ENCODE measurements around the gene GNAS.

- TF ChIP-seq YY1 (IDR thresholded peaks at IDR 0.05; ENCODE audit: low read depth, low read length) (no peak), MAX (IDR thresholded peaks at IDR 0.05; ENCODE audit: low read depth, low read length) (no peak), CTCF (IDR thresholded peaks at IDR 0.05 in 2 of 3, conservative IDR thresholded peaks at IDR 0.05 in 1 of 3; ENCODE audit: control insufficient read depth in 2 of 3, extremely low read depth in 1 of 3, insufficient read depth in 1 of 3, low read depth in 3 of 3, low read length in 3 of 3) (no peak), ZZZ3 (IDR thresholded peaks at IDR 0.05; ENCODE audit: control insufficient read depth, insufficient read length, low read depth) (no peak), ZBTB11 (CRISPR knock-in tag; IDR thresholded peaks at IDR 0.05) (no peak)
These were observed 35.4 kb upstream of the GNAS start for GRCh38 chr20:58816957-58817651.
